Epithelial cell of prostate (primary cell): ENCODE measurements around the gene SRD5A3.

Source experiments
- DNase-seq: peaks from one replicate; pipeline ENCODE4 v3.0.0-alpha.2; 2011; ENCODE audit warnings: low read depth, low spot score
- H3K27ac ChIP-seq: fragments of 450-650 bp; 2 replicates; pipeline ENCODE4 v1.5.1; 2017; ENCODE audit warnings: mild to moderate bottlenecking

Gene SRD5A3

GRCh38 chr4:55398461-55398860, 52.4 kb downstream of the SRD5A3 start:
- peak overlapping the region; percentile 89 for H3K27ac ChIP-seq
- DNase-seq = peak; percentile 60

- H3K27ac ChIP-seq = peak overlapping the region; percentile 89
- DNase-seq = no peak
Measured at GRCh38 chr4:55398966-55399365, 52.9 kb downstream of the SRD5A3 start.

- no peak overlapping the region for H3K27ac ChIP-seq
- no peak for DNase-seq
Measured at GRCh38 chr4:55399581-55399980, 53.5 kb downstream of the SRD5A3 start.

GRCh38 chr4:55405073-55405472, 59.0 kb downstream of the SRD5A3 start:
- DNase-seq = no peak
- H3K27ac ChIP-seq = no peak overlapping the region

GRCh38 chr4:55406545-55406944, 60.5 kb downstream of the SRD5A3 start:
- no peak overlapping the region for H3K27ac ChIP-seq

GRCh38 chr4:55407119-55407518, 61.1 kb downstream of the SRD5A3 start:
- no peak overlapping the region for H3K27ac ChIP-seq
- no peak for DNase-seq

More at GRCh38 chr4:55406545-55406944, 60.5 kb downstream of the SRD5A3 start:
- no peak for DNase-seq

- H3K27ac ChIP-seq = no peak overlapping the region
- DNase-seq = no peak
Measured at GRCh38 chr4:55407764-55408163, 61.7 kb downstream of the SRD5A3 start.

- no peak overlapping the region for H3K27ac ChIP-seq
- DNase-seq = no peak
Measured at GRCh38 chr4:55409468-55410171, 63.6 kb downstream of the SRD5A3 start.

GRCh38 chr4:55410431-55410830, 64.4 kb downstream of the SRD5A3 start:
- H3K27ac ChIP-seq = no peak overlapping the region
- DNase-seq = no peak

- no peak for DNase-seq
- no peak overlapping the region for H3K27ac ChIP-seq
Measured at GRCh38 chr4:55411621-55412020, 65.6 kb downstream of the SRD5A3 start.

GRCh38 chr4:55416176-55416575, 70.1 kb downstream of the SRD5A3 start:
- no peak for DNase-seq

More at GRCh38 chr4:55416176-55416575, 70.1 kb downstream of the SRD5A3 start:
- H3K27ac ChIP-seq = no peak overlapping the region
